ENCODE measurements around the gene KCNG2. TPM values are rescaled to one million over a fixed set of nuclear protein-coding genes. Genes with fewer than 3 reads are reported as not detected.

Gene KCNG2
- total RNA-seq, 1 experiment from 2014 or later = not detected

GRCh38 chr18:79947054-79947755, 149.5 kb downstream of the KCNG2 start:
- BruUV-seq (replicated peaks) = no TSS peak
- Histone ChIP-seq H3K4me3 (ENCODE audit: low read depth, low read length) (no peak overlapping the region), H3K4me1 (peaks cover 5% of the 10 kb centered on the region; the same call in 1 of the 2 replicates), H3K36me3 (ENCODE audit: control insufficient read depth, insufficient read depth, low read length) (no peaks in the 10 kb centered on the region), H3K27me3 (replicated peaks; ENCODE audit: control insufficient read depth, insufficient read depth, low read length) (no peaks in the 10 kb centered on the region), H3K9me3 (no peaks in the 10 kb centered on the region)
- no peak for TF ChIP-seq CTCF (IDR thresholded peaks at IDR 0.05; ENCODE audit: insufficient read depth in 1 of 2, low read depth in 1 of 2, low read length in 1 of 2, severe bottlenecking in 1 of 2, unreplicated experiment in 1 of 2)
- Mint-ChIP-seq H3K4me3 (ENCODE audit: unreplicated experiment) (no peak overlapping the region), H3K36me3 (ENCODE audit: insufficient read depth, unreplicated experiment) (peaks cover 5% of the 10 kb centered on the region), H3K9me3 (ENCODE audit: unreplicated experiment) (no peaks in the 10 kb centered on the region), H3K27me3 (ENCODE audit: insufficient read depth, unreplicated experiment) (no peaks in the 10 kb centered on the region), H3K27ac (ENCODE audit: unreplicated experiment) (no peak overlapping the region), H3K4me1 (ENCODE audit: low read depth, unreplicated experiment) (no peaks in the 10 kb centered on the region)
- ChIA-PET POLR2A (no interaction called here), CTCF (no interaction called here)
- intact Hi-C loops (cut with micrococcal nuclease; ENCODE audit: unreplicated experiment) = no loop called here
- DNase-seq = no peak

GRCh38 chr18:79947881-79948610, 150.3 kb downstream of the KCNG2 start:
- no peak overlapping the region for H3K4me3 ChIP-seq (ENCODE audit: low read depth, low read length)
- BruUV-seq (replicated peaks) = no TSS peak
- no peaks in the 10 kb centered on the region for H3K4me1 Mint-ChIP-seq (ENCODE audit: low read depth, unreplicated experiment)

More at GRCh38 chr18:79947881-79948610, 150.3 kb downstream of the KCNG2 start:
- Histone ChIP-seq H3K4me1 (no peaks in the 10 kb centered on the region; the same call in 1 of the 2 replicates), H3K27me3 (replicated peaks; ENCODE audit: control insufficient read depth, insufficient read depth, low read length) (no peaks in the 10 kb centered on the region), H3K36me3 (ENCODE audit: control insufficient read depth, insufficient read depth, low read length) (no peaks in the 10 kb centered on the region), H3K9me3 (no peaks in the 10 kb centered on the region)
- no peak overlapping the region for H3K27ac Mint-ChIP-seq (ENCODE audit: unreplicated experiment)
- no peaks in the 10 kb centered on the region for H3K9me3 Mint-ChIP-seq (ENCODE audit: unreplicated experiment)
- H3K4me3 Mint-ChIP-seq (ENCODE audit: unreplicated experiment) = no peak overlapping the region
- intact Hi-C loops (cut with micrococcal nuclease; ENCODE audit: unreplicated experiment) = no loop called here
- H3K36me3 Mint-ChIP-seq (ENCODE audit: insufficient read depth, unreplicated experiment) = peaks cover 5% of the 10 kb centered on the region
- no peaks in the 10 kb centered on the region for H3K27me3 Mint-ChIP-seq (ENCODE audit: insufficient read depth, unreplicated experiment)
- no peak for TF ChIP-seq CTCF (IDR thresholded peaks at IDR 0.05; ENCODE audit: insufficient read depth in 1 of 2, low read depth in 1 of 2, low read length in 1 of 2, severe bottlenecking in 1 of 2, unreplicated experiment in 1 of 2)
- CTCF ChIA-PET = no interaction called here
- POLR2A ChIA-PET = no interaction called here
- DNase-seq = no peak
